ENCODE results near the gene NUP214. TPM values are rescaled to one million over a fixed set of nuclear protein-coding genes. Genes with fewer than 3 reads are reported as not detected.

The NUP214 gene
- 21.0 TPM for polyA plus RNA-seq (2012; ENCODE audit: low read depth, missing spikeins)

GRCh38 chr9:131125288-131126058, at the start of gene NUP214:
Gene NUP214, plus strand, starts transcription at chr9:131125586. Its CDS starts 119 bp downstream, at chr9:131125705.
- DNase-seq (ENCODE audit: insufficient read length, low spot score) (peak; percentile 98), FAIRE-seq (peak; percentile 99)
- TF ChIP-seq PAX5 (IDR thresholded peaks at IDR 0.05; ENCODE audit: insufficient read depth, low read length, severe bottlenecking): peak; percentile 56
- peak; percentile 85 for TF ChIP-seq TAF1 (IDR thresholded peaks at IDR 0.05; ENCODE audit: low read depth, low read length)
- TF ChIP-seq POLR2A (IDR thresholded peaks at IDR 0.05; ENCODE audit: low read depth, low read length): peak; percentile 97
- peak; percentile 96 for TF ChIP-seq POLR2AphosphoS5 (IDR thresholded peaks at IDR 0.05; ENCODE audit: low read depth, low read length)
- peak; percentile 71; the same call in 1 of the 2 replicates for TF ChIP-seq POU2F2 (IDR thresholded peaks at IDR 0.05; ENCODE audit: low read depth, low read length)
- TF ChIP-seq SPI1 (IDR thresholded peaks at IDR 0.05; ENCODE audit: low read depth, low read length): peak; percentile 63

- DNase-seq (ENCODE audit: insufficient read length, low spot score): no peak
- FAIRE-seq: no peak
These were observed 48.8 kb upstream of the NUP214 start for GRCh38 chr9:131076347-131077195.

GRCh38 chr9:131078427-131079366, 46.7 kb upstream of the NUP214 start:
- DNase-seq (ENCODE audit: insufficient read length, low spot score) (no peak), FAIRE-seq (no peak)
- TF ChIP-seq PAX5 (IDR thresholded peaks at IDR 0.05; ENCODE audit: insufficient read depth, low read length, severe bottlenecking) (no peak), TAF1 (IDR thresholded peaks at IDR 0.05; ENCODE audit: low read depth, low read length) (no peak), POLR2A (IDR thresholded peaks at IDR 0.05; ENCODE audit: low read depth, low read length) (no peak), POLR2AphosphoS5 (IDR thresholded peaks at IDR 0.05; ENCODE audit: low read depth, low read length) (no peak), POU2F2 (IDR thresholded peaks at IDR 0.05; ENCODE audit: low read depth, low read length) (no peak), SPI1 (IDR thresholded peaks at IDR 0.05; ENCODE audit: low read depth, low read length) (no peak)

More at GRCh38 chr9:131076347-131077195, 48.8 kb upstream of the NUP214 start:
- no peak for TF ChIP-seq POLR2A (IDR thresholded peaks at IDR 0.05; ENCODE audit: low read depth, low read length)
- no peak for TF ChIP-seq POU2F2 (IDR thresholded peaks at IDR 0.05; ENCODE audit: low read depth, low read length)
- no peak for TF ChIP-seq SPI1 (IDR thresholded peaks at IDR 0.05; ENCODE audit: low read depth, low read length)
- no peak for TF ChIP-seq POLR2AphosphoS5 (IDR thresholded peaks at IDR 0.05; ENCODE audit: low read depth, low read length)
- no peak for TF ChIP-seq PAX5 (IDR thresholded peaks at IDR 0.05; ENCODE audit: insufficient read depth, low read length, severe bottlenecking)
- TF ChIP-seq TAF1 (IDR thresholded peaks at IDR 0.05; ENCODE audit: low read depth, low read length): no peak

GRCh38 chr9:131080589-131080988, 44.8 kb upstream of the NUP214 start:
- TF ChIP-seq SPI1 (IDR thresholded peaks at IDR 0.05; ENCODE audit: low read depth, low read length) (no peak), POLR2A (IDR thresholded peaks at IDR 0.05; ENCODE audit: low read depth, low read length) (no peak), PAX5 (IDR thresholded peaks at IDR 0.05; ENCODE audit: insufficient read depth, low read length, severe bottlenecking) (no peak), TAF1 (IDR thresholded peaks at IDR 0.05; ENCODE audit: low read depth, low read length) (no peak), POLR2AphosphoS5 (IDR thresholded peaks at IDR 0.05; ENCODE audit: low read depth, low read length) (no peak), POU2F2 (IDR thresholded peaks at IDR 0.05; ENCODE audit: low read depth, low read length) (no peak)
- DNase-seq (ENCODE audit: insufficient read length, low spot score) (no peak), FAIRE-seq (no peak)

GRCh38 chr9:131081868-131082267, 43.5 kb upstream of the NUP214 start:
- DNase-seq (ENCODE audit: insufficient read length, low spot score): no peak
- FAIRE-seq: no peak
- TF ChIP-seq PAX5 (IDR thresholded peaks at IDR 0.05; ENCODE audit: insufficient read depth, low read length, severe bottlenecking) (no peak), SPI1 (IDR thresholded peaks at IDR 0.05; ENCODE audit: low read depth, low read length) (no peak), POLR2AphosphoS5 (IDR thresholded peaks at IDR 0.05; ENCODE audit: low read depth, low read length) (no peak), TAF1 (IDR thresholded peaks at IDR 0.05; ENCODE audit: low read depth, low read length) (no peak), POU2F2 (IDR thresholded peaks at IDR 0.05; ENCODE audit: low read depth, low read length) (no peak), POLR2A (IDR thresholded peaks at IDR 0.05; ENCODE audit: low read depth, low read length) (no peak)

GRCh38 chr9:131082774-131083512, 42.4 kb upstream of the NUP214 start:
- DNase-seq (ENCODE audit: insufficient read length, low spot score) (no peak), FAIRE-seq (no peak)
- TF ChIP-seq SPI1 (IDR thresholded peaks at IDR 0.05; ENCODE audit: low read depth, low read length): no peak
- no peak for TF ChIP-seq POLR2AphosphoS5 (IDR thresholded peaks at IDR 0.05; ENCODE audit: low read depth, low read length)
- no peak for TF ChIP-seq TAF1 (IDR thresholded peaks at IDR 0.05; ENCODE audit: low read depth, low read length)
- TF ChIP-seq PAX5 (IDR thresholded peaks at IDR 0.05; ENCODE audit: insufficient read depth, low read length, severe bottlenecking): no peak
- no peak for TF ChIP-seq POLR2A (IDR thresholded peaks at IDR 0.05; ENCODE audit: low read depth, low read length)
- TF ChIP-seq POU2F2 (IDR thresholded peaks at IDR 0.05; ENCODE audit: low read depth, low read length): no peak

GRCh38 chr9:131084661-131085369, 40.6 kb upstream of the NUP214 start:
- TF ChIP-seq POLR2AphosphoS5 (IDR thresholded peaks at IDR 0.05; ENCODE audit: low read depth, low read length) (no peak), SPI1 (IDR thresholded peaks at IDR 0.05; ENCODE audit: low read depth, low read length) (no peak), TAF1 (IDR thresholded peaks at IDR 0.05; ENCODE audit: low read depth, low read length) (no peak), POU2F2 (IDR thresholded peaks at IDR 0.05; ENCODE audit: low read depth, low read length) (no peak), POLR2A (IDR thresholded peaks at IDR 0.05; ENCODE audit: low read depth, low read length) (no peak), PAX5 (IDR thresholded peaks at IDR 0.05; ENCODE audit: insufficient read depth, low read length, severe bottlenecking) (no peak)
- no peak for FAIRE-seq

More at GRCh38 chr9:131084661-131085369, 40.6 kb upstream of the NUP214 start:
- no peak for DNase-seq (ENCODE audit: insufficient read length, low spot score)
